ENCODE measurements around the gene RASL10B. TPM values are rescaled to one million over a fixed set of nuclear protein-coding genes. Genes with fewer than 3 reads are reported as not detected.

RASL10B gene
- total RNA-seq, 1 donor from 2014 or later = under 0.01 TPM

Other genes with a start within 250 kb of the RASL10B start
- gene SLFN12L, start 194.0 kb upstream of the RASL10B start, total RNA-seq = under 0.01 TPM in 2 replicates
- gene SLFN14, start 170.8 kb upstream of the RASL10B start, total RNA-seq = under 0.01 TPM in 1 of 2 replicates, not detected in the other
- gene PEX12, start 153.1 kb upstream of the RASL10B start, total RNA-seq = 2.6 and 2.8 TPM in 2 replicates
- 79.5 and 115 TPM in 2 replicates for gene AP2B1, start 144.3 kb upstream of the RASL10B start, total RNA-seq
- gene GAS2L2, start 21.6 kb downstream of the RASL10B start, total RNA-seq = under 0.01 TPM in 1 of 2 replicates, not detected in the other
- not detected in 2 replicates for gene C17orf50, start 29.2 kb downstream of the RASL10B start, total RNA-seq
- 1.3 and 2.4 TPM in 2 replicates for gene MMP28, start 64.0 kb downstream of the RASL10B start, total RNA-seq
- gene TAF15, start 77.8 kb downstream of the RASL10B start, total RNA-seq = 62.6 and 74.3 TPM in 2 replicates
- not detected in 2 replicates for gene HEATR9, start 137.3 kb downstream of the RASL10B start, total RNA-seq
- gene CCL5, start 148.7 kb downstream of the RASL10B start, total RNA-seq = 0.38 and 0.39 TPM in 2 replicates
- 0.13 TPM in 1 of 2 replicates, not detected in the other for gene RDM1, start 199.1 kb downstream of the RASL10B start, total RNA-seq
- gene LYZL6, start 212.1 kb downstream of the RASL10B start, total RNA-seq = not detected in 2 replicates
- gene CCL16, start 249.9 kb downstream of the RASL10B start, total RNA-seq = 0.13 and 0.38 TPM in 2 replicates